HG03354 (cell line): Measurements from ENCODE around the gene THAP5.

Source experiments
- ATAC-seq: cut with Tn5 transposase; IDR thresholded peaks from one replicate; pipeline ENCODE4 v1.9.1; 2021; ENCODE audit warnings: mild to moderate bottlenecking; ENCODE audit not compliant: unreplicated experiment, poor library complexity, severe bottlenecking

The THAP5 gene

DNA sequence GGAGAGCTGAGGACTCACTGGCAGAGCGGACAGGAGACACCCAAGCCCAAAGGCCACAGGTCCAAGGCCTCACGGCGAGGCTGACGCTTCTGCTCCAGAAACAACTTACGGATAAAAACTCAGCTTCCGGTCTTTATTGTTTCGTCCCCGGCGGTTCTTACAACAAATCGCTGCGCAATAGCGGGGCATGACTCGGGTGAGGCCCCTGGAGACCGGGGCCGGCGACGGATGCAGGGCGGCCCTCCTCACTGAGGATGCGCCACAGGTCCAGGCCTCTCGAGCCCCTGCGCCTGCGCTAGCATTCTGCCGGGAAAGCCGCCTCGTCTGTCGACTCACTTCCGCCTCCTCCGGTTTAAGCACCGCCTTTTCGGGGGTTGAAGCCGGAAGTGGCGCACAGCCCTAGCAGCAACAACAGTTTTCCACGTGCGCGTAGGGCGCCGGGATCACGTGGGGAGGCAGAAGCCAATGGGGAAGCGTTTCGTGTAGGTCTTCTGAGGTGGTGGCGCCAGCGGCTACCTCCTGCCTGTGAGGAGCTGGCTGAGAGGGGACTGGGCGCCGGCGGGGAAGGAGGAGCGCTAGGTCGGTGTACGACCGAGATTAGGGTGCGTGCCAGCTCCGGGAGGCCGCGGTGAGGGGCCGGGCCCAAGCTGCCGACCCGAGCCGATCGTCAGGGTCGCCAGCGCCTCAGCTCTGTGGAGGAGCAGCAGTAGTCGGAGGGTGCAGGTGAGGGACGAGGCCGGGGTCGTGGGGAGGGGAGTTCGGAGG, at the start of gene THAP5, which contains the start of gene DNAJB9:
TSS of gene THAP5 (minus strand) at position 326 of the 765 bp plus-strand sequence. CDS start at position 189, 137 bp downstream.
TSS of gene DNAJB9 (plus strand) at position 494 of the 765 bp plus-strand sequence. CDS start 1,853 bp downstream, outside the sequence.
- peak; percentile 93 for ATAC-seq

GRCh38 chr7:108618056-108618455, 48.5 kb upstream of the THAP5 start:
- no peak for ATAC-seq

- ATAC-seq: no peak
These were observed 45.4 kb upstream of the THAP5 start for GRCh38 chr7:108614896-108615295.

DNA sequence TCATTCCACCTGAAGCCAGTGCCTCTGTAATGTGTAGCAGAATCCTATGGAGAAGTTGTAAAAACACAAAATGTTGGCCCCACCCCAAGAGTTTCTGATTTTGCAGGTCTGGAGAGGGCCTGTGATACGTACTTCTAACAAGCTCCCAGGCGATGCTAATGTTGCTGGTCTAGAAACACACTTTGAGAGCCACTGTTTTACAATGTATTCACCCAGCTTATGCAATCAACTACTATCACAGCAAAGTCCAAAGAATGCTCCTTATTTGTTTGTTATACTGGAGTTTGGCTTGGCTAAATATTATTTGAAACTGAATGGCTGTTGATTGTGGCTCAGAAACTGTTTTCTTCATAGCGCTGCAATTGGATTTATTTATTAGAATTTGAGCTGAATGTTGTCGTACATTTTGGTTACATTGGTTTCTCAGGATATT, 44.5 kb upstream of the THAP5 start:
- ATAC-seq: no peak

- ATAC-seq: peak; percentile 85
These were observed 43.8 kb upstream of the THAP5 start for GRCh38 chr7:108613147-108613948.

DNA sequence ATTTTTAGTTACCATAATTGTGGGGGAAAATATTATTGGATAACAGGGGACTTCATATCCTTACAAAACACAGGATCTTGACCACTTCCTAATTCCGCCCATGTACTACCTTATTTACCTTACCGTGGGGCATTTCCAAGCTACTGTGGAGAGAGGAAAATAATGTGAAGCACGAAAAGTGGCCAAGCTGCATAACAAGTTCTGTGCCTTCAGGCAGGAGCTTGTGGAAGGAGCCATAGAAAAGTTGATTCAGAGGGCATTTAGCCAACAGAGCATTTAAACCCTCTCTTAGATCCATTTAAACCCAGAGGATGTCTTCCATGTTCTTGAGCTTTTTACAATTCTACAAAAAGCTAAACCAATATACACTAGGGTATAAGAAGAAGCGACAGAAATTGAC, 41.8 kb upstream of the THAP5 start:
- ATAC-seq: no peak

DNA sequence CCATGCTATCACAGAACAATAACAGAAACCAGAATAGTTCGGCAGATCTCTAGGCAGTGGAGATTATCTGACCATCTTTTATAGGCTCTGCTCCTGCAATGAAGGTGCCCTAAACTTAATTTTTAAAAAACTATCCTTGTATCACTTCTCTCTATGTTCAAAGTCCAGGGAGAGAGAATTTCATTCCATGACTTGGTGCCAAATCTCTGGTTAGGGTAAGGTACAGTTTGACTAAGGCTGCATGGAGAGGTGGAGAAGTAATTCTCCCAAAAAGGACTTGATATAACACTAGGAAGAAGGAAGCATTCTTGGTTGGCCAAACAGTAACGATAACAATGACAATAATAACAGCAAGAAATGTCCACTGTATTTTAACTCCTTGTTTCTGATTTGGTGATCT, 40.1 kb upstream of the THAP5 start:
- no peak for ATAC-seq

DNA sequence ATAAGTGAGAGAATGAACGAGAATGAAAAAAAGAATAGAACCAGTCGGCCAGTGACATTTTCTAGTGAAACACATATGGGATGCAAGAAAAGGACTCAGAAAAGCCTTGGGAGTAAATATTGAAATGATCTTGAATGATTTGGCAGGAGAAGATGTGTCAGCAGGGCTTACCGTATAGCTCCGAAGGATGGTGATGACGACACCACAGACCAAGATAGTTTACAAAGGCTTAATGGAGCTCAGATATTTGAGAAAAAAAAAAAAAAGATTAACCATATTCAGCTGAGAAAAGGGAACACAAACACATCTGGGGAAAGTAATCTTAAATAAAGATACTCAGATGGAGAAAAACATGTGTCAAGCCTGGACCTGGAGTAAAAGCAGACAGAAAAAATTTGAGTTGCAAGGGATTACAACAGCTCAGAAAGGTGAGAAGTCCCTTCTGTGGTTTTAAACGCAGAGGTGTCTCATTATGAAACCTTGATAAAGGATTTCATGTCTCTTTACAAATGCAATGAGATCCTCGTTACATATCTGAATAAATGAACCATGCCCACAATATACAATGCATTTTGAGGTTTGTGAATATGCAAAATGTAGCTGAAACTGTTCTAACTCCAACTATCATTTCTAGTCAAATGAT, 36.2 kb upstream of the THAP5 start:
- no peak for ATAC-seq

- no peak for ATAC-seq
These were observed 35.0 kb upstream of the THAP5 start for GRCh38 chr7:108604307-108605077.

DNA sequence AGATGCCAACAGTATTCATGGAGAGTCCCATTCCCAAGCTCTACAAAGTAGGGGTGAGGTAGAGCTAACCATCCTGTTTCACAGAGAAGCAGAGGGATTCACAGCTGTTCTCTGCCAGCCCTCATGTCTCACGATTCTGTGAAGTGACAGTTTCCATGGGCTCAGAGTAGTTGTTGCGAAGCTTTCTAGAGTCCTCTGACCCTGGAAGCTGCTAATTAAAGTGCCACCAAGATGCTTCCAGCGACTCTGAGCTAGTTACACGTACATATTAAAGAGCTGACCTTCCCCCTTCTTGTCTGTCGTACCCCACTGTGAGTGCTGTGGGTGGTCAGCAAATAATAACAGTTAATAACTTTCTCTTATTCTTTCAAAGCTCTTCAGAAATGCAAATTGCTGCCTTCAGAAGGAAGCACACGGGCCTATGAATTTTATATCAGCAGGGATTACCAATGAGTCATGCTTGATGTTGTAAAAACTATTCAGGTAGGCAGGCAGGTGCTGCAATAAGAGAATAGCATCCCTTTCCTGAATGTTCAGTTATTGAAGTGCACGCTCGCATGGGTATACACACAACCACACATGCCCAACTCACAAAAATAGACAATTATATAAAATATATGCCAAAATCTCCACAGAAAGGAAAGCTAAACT, 34.3 kb upstream of the THAP5 start:
- no peak for ATAC-seq

DNA sequence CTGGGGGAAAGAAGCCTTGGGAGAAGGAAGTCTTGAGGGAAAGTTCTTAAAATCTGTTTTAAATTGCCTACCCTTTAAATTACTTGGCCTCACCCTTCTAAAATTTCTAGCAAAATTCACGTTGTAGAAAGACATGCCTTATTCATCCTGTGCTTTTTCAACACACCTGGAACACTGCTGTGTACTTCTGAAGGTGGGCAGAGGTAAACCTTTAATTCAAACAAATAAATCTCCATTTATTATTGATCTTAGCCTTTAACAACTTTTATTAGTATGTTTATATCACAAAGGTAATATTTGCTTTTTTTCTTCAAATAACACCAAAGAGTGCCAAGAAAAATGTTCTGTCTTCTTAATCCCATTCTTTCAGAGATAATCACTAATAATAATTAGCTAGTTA, 30.9 kb upstream of the THAP5 start:
- no peak for ATAC-seq

DNA sequence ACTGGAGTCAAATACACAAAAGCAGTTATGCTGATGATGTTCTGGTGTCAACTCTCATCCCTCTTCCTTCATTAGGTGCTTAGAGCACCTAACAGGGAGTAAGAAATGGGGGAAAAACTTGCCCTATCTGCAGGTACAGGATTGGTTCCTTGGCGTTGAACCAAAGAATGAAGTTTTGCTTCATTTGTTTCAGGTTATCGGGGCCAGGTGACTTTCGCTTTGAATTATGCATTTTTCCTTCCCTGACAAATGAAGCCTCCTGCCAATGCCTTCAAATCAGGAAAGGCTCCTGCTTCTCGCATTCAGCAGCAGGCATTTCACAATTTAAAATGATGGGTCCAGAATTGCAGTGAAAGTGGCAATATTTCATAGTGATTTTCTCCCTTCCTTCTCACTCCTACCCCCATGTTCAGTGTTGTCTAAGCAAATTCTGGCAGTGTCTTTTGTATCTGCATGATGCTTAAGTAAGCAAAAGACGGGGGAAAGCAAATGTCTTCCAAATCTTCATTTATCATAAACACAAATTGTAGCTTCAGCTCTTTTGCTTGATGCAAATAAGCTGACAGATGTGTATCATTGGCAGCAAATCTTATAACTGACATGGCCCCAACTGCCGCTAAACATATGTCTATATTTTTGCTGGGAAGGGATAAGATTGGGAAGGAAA, 29.5 kb upstream of the THAP5 start:
- no peak for ATAC-seq

DNA sequence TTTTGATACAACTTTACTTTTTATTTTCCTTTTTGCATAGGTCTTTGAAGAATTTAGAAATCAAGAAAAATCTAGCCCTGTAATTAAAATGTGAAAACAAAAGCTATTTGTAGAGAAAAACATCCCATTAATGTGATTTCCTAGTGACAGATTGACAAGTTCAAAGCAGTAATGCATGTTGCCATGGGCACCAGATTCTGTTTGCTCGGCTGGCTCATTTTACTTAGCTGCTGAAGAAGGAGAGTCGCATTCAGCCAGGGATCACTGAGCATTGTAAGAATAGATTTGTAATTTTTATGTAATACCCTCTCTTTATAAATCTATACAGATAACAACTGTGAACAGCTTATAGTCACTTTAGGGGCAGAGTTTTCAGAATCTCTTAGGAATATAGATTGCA, 28.6 kb upstream of the THAP5 start:
- no peak for ATAC-seq

DNA sequence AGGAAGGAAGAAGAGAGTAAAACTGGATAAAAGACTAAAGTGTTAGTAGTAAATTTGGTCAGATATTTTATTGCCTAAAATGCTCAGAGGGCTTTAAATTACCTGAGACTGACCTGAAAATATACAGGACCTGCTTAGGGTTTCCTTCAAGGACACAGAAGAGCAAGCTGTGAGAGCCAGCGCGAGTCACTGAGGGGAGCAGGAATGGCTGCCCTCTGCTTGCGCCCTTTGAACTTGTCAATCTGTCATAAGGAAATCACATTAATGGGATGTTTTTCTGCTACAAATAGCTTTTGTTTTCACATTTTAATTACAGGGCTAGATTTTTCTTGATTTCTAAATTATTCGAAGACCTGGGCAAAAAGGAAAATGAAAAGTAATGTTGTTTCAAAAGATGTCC, 27.1 kb upstream of the THAP5 start:
- peak; percentile 77 for ATAC-seq

- no peak for ATAC-seq
These were observed 23.2 kb upstream of the THAP5 start for GRCh38 chr7:108592646-108593201.

DNA sequence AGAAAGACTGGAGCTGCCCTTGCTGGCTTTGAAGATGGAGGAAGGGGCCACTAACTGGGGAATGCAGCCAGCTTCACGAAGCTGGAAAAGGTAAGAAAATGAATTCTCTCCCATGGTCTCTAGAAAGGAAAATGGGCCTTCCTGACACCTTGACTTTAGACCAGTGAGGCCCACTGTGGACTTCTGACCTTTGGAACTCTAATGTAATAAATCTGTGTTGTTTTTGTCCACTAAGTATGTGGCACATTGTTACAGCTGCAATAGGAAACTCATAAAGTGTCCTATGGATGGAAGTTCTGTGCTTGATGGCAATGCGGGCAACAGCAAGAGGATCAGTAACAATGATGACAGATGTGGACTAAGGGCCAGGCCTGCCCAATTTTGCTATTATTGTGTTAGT, 21.1 kb upstream of the THAP5 start:
- no peak for ATAC-seq

DNA sequence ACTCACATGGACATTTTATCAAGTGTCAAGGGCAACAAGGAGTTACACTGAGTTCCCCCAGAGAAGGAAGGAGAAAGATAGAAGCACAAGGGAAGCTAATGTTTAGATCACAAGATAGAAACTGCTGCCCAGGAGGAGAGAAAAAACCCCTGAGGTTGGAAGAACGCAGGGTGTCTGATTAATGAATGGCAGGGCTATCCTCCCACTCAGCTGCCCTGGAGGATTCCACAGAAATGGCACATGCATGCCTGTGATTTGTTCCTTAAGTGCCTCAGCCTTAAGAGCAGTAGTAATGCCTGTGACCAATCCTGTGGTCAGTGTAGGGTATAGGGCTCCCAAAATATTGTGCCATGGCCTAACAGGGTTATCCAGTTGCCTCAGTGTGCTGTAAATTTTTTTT, 20.4 kb upstream of the THAP5 start:
- peak; percentile 40 for ATAC-seq

DNA sequence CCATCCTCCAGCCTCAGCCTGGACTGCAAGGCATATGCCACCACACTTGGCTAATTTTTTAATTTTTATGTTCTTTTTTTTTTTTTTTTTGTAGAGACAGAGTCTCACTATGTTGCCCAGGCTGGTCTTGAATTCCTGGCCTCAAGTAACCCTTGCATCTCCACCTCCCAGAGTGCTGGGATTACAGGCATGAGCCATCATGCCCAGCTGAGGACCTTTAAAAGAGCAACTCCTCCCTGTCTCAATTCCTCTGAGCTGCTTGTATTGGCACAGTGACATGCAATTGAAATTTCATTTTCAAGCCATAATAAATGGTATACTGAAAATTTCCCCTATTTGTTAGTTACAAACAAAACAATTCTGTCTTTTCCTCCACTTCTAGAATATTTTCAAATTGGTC, 19.7 kb upstream of the THAP5 start:
- no peak for ATAC-seq
